Activated T-helper 17 cell treated with anti-CD3 and anti-CD28 coated beads, Interleukin-2, amount 50 U/mL, for 72 hours (primary cell): Measurements from ENCODE around the gene JAZF1. TPM values are rescaled to one million over a fixed set of nuclear protein-coding genes. Genes with fewer than 3 reads are reported as not detected.
A peak's percentile ranks its signal among the peaks of the same experiment; 100 is the strongest.

Experiments
- ATAC-seq: fragments of 150-1000 bp; cut with Tn5 transposase; replicated peaks from 2 replicates; pipeline ENCODE4 v1.10.0; 2021; ENCODE audit warnings: mild to moderate bottlenecking, moderate library complexity
- H3K27ac Mint-ChIP-seq: one replicate; pipeline ENCODE4 v1.8.0; 2022; ENCODE audit warnings: mixed read lengths
- H3K27me3 Mint-ChIP-seq: one replicate; pipeline ENCODE4 v1.8.0; 2022; ENCODE audit warnings: mixed read lengths
- H3K36me3 Mint-ChIP-seq: one replicate; pipeline ENCODE4 v1.8.0; 2022; ENCODE audit warnings: low read depth, mild to moderate bottlenecking, mixed read lengths
- H3K4me1 Mint-ChIP-seq: one replicate; pipeline ENCODE4 v1.8.0; 2022; ENCODE audit warnings: mixed read lengths
- H3K4me3 Mint-ChIP-seq: one replicate; pipeline ENCODE4 v1.8.0; 2022; ENCODE audit warnings: mild to moderate bottlenecking, mixed read lengths
- H3K9me3 Mint-ChIP-seq: one replicate; pipeline ENCODE4 v1.8.0; 2022; ENCODE audit warnings: mixed read lengths
- total RNA-seq, 2 donors: library from RNA; stranded (reverse); gene quantifications; one replicate each; pipeline ENCODE4 v1.2.3, GENCODE V29; 2022

Gene JAZF1
- total RNA-seq, 2 donors from 2014 or later = 5.6 to 5.7 TPM

DNA sequence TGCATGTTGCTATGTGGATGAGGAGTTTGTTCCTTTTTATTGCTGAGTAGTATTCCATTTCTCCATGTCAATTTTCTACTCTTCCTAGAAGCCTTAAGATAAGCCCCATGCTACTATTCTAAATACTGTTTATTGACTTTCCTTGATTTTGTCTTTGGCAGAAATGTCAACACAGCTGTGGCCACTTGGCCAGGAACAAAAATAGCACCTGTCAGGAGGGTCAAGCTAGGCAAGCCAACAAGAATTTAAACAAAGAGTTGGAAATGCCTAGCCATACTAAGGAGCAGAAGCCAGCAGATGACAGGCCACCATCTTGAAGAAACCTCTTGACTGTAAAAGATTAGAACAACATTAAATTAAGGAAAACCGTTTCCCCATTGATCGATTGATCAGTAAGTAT, 34.7 kb downstream of the JAZF1 start:
- Mint-ChIP-seq H3K27ac (no peak overlapping the region), H3K9me3 (no peaks in the 10 kb centered on the region), H3K27me3 (no peaks in the 10 kb centered on the region), H3K4me1 (peaks cover 9% of the 10 kb centered on the region), H3K4me3 (no peak overlapping the region), H3K36me3 (peaks cover 6% of the 10 kb centered on the region)
- no peak for ATAC-seq

DNA sequence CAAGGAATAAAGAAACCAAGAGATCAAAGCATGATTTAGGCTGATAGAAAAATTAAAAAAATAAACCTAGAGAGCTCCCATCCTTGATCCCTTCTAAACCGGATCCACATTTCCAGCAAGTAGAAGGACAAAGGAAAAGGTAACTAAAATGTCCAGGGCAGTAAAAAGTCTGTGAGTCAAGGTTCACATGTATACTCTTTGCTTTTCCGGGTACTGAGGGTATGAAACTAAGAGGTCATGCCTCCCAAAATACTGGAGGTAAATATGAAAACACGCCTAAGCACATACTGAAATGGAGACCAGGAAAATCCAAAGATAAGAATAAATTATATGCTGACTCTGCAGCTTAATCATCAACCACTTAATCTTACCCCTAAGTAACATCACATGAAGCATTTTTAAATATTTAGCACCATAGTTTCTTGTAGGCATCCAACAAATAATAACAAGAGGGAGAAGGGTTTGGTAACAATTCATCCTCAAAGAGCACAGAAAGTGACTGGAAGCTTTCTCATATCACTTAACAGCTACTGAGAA, 35.4 kb downstream of the JAZF1 start:
- Mint-ChIP-seq H3K27ac (no peak overlapping the region), H3K36me3 (peaks cover 5% of the 10 kb centered on the region), H3K4me3 (no peak overlapping the region), H3K4me1 (peaks cover 5% of the 10 kb centered on the region), H3K9me3 (no peaks in the 10 kb centered on the region), H3K27me3 (no peaks in the 10 kb centered on the region)
- ATAC-seq = no peak

DNA sequence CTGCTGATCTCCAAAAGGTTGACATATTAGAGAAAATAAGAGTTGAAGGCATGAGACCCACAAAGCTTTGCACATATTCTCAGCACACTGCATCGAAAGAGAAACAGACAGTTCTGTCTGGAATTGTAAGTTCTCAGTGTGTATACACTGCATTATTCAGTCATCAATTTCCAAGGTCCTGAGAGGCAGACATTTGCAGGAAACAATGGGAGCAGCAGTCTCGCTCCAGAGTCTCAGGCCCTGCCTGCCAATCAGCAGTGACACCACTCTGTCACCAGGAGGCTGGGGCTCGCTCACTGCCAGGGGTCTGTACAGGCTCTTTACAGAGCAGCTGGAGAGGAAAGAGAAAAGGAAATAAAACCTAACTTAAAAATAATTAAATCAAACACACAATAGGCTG, 36.3 kb downstream of the JAZF1 start:
- Mint-ChIP-seq H3K36me3 (no peaks in the 10 kb centered on the region), H3K27me3 (no peaks in the 10 kb centered on the region), H3K4me1 (no peaks in the 10 kb centered on the region), H3K9me3 (no peaks in the 10 kb centered on the region), H3K4me3 (no peak overlapping the region), H3K27ac (no peak overlapping the region)
- no peak for ATAC-seq

- Mint-ChIP-seq H3K27ac (no peak overlapping the region), H3K9me3 (no peaks in the 10 kb centered on the region), H3K27me3 (no peaks in the 10 kb centered on the region), H3K36me3 (no peaks in the 10 kb centered on the region), H3K4me3 (no peak overlapping the region), H3K4me1 (no peaks in the 10 kb centered on the region)
- peak; percentile 46 for ATAC-seq
These were observed 37.9 kb downstream of the JAZF1 start for GRCh38 chr7:28142650-28143049.

- Mint-ChIP-seq H3K4me3 (no peak overlapping the region), H3K36me3 (peaks cover 4% of the 10 kb centered on the region)
These were observed 39.6 kb downstream of the JAZF1 start for GRCh38 chr7:28140979-28141378.

DNA sequence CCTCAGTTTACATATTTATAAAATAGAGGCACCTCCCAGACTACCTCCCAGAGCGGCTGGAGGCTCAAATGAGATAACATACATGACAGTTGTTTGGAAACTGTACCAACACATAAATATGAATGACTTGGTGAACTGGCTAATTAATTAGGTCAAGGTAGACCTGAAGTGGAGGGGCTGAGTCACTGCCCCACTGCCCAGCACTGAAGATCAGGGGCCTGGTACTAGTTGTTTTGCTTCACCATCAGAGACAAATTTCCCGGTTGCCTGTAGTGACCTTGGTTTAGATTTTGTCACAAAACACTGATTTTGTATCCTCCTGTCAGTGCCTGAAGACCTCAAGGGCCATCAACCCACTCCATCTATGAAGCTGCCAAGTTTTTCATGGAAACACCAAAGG, 41.8 kb downstream of the JAZF1 start:
- Mint-ChIP-seq H3K27ac (no peak overlapping the region), H3K27me3 (no peaks in the 10 kb centered on the region), H3K9me3 (no peaks in the 10 kb centered on the region), H3K4me1 (peaks cover 13% of the 10 kb centered on the region), H3K4me3 (no peak overlapping the region), H3K36me3 (peaks cover 4% of the 10 kb centered on the region)
- no peak for ATAC-seq

More at GRCh38 chr7:28140979-28141378, 39.6 kb downstream of the JAZF1 start:
- Mint-ChIP-seq H3K9me3 (no peaks in the 10 kb centered on the region), H3K27me3 (no peaks in the 10 kb centered on the region), H3K4me1 (peaks cover 9% of the 10 kb centered on the region), H3K27ac (no peak overlapping the region)
- ATAC-seq = no peak

DNA sequence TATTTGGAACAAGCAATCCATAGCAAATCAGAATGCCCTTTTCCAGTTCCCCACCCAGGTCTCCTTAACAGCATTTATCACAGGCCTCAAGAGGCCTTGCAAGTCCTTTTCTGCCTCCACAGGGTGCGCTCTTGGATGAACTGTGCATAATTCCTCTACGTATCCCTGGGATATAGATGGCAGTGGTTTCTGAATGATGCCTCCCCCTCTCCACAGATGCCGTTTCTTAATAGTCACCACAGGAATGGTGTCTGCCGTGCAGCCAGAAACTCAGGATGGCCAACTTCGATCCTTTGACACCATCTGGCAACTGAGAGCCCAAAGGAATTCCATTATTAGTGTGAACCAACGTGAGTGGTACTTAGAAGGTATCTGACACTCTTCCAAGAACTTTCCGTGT, 43.1 kb downstream of the JAZF1 start:
- Mint-ChIP-seq H3K4me3 (no peak overlapping the region), H3K9me3 (no peaks in the 10 kb centered on the region), H3K27ac (no peak overlapping the region), H3K36me3 (peaks cover 4% of the 10 kb centered on the region), H3K4me1 (peaks cover 25% of the 10 kb centered on the region), H3K27me3 (no peaks in the 10 kb centered on the region)
- ATAC-seq = no peak

DNA sequence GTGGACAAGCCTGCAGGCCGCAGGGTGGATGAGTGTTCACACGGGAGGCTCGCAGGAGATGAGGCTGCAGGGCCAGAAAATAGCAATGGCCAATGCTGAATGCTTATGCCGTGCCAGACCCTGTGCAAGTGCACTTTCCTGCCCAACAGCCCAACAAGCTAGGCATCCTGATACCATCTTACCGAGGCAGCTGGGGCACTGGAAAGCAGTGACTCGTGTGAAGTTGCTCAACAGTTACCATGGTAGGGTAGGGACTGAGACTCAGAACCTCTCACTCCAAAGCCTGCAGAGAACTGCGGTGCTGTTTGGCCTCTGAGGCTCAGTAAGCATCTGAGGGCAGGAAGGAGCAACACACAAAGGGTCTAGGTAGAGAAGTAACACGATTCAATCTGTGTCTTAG, 43.7 kb downstream of the JAZF1 start:
- Mint-ChIP-seq H3K27me3 (no peaks in the 10 kb centered on the region), H3K4me3 (no peak overlapping the region), H3K4me1 (peaks cover 25% of the 10 kb centered on the region), H3K27ac (peak overlapping the region; percentile 87), H3K9me3 (no peaks in the 10 kb centered on the region), H3K36me3 (peaks cover 4% of the 10 kb centered on the region)
- peak; percentile 39 for ATAC-seq

DNA sequence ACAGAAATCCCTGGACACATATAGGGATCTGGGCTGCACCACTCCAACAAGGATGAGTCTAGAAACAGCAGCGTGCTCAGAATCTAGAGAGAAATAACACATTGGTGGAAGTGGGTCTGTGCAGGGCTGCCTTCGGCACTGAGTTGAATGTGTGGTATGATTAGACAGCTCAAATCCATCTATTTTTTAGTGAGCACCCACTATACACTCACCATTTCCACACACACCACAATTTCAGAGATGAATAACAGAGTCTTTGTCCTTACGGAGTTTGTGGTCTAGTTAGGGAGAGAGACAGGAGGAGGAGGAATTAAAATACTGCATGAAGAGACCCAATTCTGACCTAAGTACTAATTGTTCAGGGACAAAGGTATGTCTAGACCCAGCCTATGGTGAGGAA, 44.2 kb downstream of the JAZF1 start:
- Mint-ChIP-seq H3K36me3 (peaks cover 4% of the 10 kb centered on the region), H3K4me1 (peaks cover 25% of the 10 kb centered on the region), H3K27ac (peak overlapping the region; percentile 87), H3K4me3 (peak overlapping the region; percentile 35), H3K9me3 (no peaks in the 10 kb centered on the region), H3K27me3 (no peaks in the 10 kb centered on the region)
- peak; percentile 68 for ATAC-seq

- Mint-ChIP-seq H3K27me3 (no peaks in the 10 kb centered on the region), H3K36me3 (peaks cover 4% of the 10 kb centered on the region), H3K27ac (peak overlapping the region; percentile 87), H3K4me3 (peak overlapping the region; percentile 35), H3K9me3 (no peaks in the 10 kb centered on the region), H3K4me1 (peaks cover 25% of the 10 kb centered on the region)
- ATAC-seq = no peak
These were observed 44.8 kb downstream of the JAZF1 start for GRCh38 chr7:28135760-28136159.

DNA sequence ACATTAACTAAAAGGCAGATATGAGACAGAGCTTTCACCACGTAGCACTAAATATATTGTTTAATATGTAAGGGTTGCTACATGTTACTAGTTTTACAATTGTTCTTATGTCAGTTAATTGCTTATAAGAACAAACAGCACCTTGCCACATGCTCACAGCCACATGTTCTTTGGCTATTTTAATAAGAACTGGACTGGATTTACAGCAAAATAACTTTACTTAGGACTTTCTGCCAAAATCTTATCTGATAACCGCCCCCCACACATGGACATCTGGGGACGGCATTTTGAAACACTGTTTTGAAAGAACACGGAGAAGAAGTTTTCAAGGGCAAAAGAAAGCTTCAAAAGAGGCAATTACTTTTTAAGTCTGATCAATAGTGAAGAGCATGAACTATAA, 45.3 kb downstream of the JAZF1 start:
- Mint-ChIP-seq H3K36me3 (peaks cover 4% of the 10 kb centered on the region), H3K4me3 (no peak overlapping the region), H3K9me3 (no peaks in the 10 kb centered on the region), H3K27ac (no peak overlapping the region), H3K4me1 (peaks cover 25% of the 10 kb centered on the region), H3K27me3 (no peaks in the 10 kb centered on the region)
- ATAC-seq = no peak

- peaks cover 30% of the 10 kb centered on the region for H3K4me1 Mint-ChIP-seq
- no peak overlapping the region for H3K4me3 Mint-ChIP-seq
- no peaks in the 10 kb centered on the region for H3K27me3 Mint-ChIP-seq
- no peak for ATAC-seq
- peaks cover 4% of the 10 kb centered on the region for H3K36me3 Mint-ChIP-seq
- no peaks in the 10 kb centered on the region for H3K9me3 Mint-ChIP-seq
- H3K27ac Mint-ChIP-seq = peak overlapping the region; percentile 78
These were observed 46.7 kb downstream of the JAZF1 start for GRCh38 chr7:28133872-28134271.

DNA sequence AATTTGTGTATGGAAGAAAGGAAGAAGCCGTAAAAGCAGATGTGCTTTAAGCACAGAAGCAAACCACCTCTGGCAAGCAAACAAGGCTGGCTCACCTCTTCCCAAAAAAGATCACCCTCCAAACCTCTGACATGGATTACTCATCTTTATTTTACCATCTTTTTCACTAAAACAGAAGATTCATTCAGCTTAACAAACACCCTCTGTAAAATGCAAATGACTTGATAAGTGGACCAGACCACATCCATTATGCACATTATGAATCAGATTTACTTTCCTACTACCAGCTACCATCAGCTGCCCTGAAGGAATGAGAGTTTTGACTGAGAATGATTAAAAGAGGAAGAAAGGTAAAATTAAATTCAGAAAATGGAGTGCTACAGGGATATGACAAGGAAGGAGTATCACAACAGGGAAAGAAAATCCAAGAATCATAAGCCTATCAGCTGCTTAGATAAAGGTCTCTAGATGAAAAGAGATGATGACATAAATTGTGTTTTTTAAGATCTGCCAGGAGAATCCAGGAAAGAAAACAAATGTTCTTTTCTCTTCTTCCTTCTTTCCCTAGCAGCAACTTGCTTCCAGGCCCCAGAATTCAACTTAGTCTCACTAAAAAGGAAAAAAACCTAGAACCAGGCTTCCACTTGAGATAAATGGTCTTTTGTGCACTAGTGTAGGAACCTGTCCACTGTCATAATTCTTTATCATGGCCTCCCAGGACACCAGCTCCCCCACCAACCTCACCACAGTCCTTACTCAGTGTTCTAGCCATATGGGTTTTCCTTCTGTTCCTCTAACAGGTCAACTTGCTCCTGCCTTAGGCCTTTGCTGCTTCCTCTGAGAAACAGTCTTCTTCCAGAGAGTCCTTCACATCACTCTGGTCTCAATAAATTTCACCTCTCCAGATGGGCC, 47.4 kb downstream of the JAZF1 start:
- Mint-ChIP-seq H3K4me3 (peak overlapping the region; percentile 1), H3K4me1 (peaks cover 30% of the 10 kb centered on the region), H3K27me3 (no peaks in the 10 kb centered on the region), H3K36me3 (peaks cover 4% of the 10 kb centered on the region), H3K27ac (peak overlapping the region; percentile 78), H3K9me3 (no peaks in the 10 kb centered on the region)
- ATAC-seq = peak; percentile 80

DNA sequence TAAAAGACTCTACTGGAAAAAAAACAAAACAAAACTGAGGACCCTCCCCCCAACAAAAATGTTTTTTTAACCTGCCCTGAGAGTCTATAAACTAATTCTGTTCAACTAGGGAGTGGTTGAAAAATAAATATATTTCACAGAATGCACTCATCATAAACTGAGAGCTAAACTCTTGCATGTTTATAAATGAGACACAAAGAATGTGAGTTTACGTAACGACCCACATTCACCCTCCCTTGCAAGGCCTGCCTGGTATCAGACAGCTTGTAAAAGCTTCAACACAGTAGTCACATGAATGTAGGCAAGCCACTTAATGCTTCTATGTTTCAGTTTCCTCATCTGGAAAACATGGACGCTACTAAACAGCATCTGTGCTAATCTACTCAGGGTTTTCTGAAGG, 50.3 kb downstream of the JAZF1 start:
- no peaks in the 10 kb centered on the region for H3K36me3 Mint-ChIP-seq
- H3K4me1 Mint-ChIP-seq = peaks cover 35% of the 10 kb centered on the region
- H3K27ac Mint-ChIP-seq = peak overlapping the region; percentile 23
- no peaks in the 10 kb centered on the region for H3K27me3 Mint-ChIP-seq
- no peak for ATAC-seq
- no peaks in the 10 kb centered on the region for H3K9me3 Mint-ChIP-seq
- H3K4me3 Mint-ChIP-seq = no peak overlapping the region

DNA sequence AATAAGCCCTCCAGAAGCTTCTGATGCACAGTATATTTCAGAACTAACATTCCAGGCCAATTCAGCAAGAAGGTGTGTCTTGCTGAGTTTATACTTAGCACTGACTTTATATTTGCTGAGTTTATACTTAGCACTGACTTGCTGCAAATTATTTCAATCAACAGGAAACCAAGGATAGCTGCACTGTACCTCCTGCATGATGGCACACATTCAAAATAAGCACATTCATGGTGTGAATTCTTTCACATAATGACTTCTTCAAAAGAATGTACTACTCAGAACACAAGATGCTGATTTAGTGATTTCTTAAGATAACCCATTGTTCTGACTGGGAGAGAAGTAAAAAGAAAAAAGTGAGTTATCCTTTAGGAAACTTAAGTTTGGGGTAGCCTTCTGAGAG, 52.0 kb downstream of the JAZF1 start:
- no peaks in the 10 kb centered on the region for H3K27me3 Mint-ChIP-seq
- peaks cover 35% of the 10 kb centered on the region for H3K4me1 Mint-ChIP-seq
- no peaks in the 10 kb centered on the region for H3K36me3 Mint-ChIP-seq
- H3K27ac Mint-ChIP-seq = peak overlapping the region; percentile 31
- no peaks in the 10 kb centered on the region for H3K9me3 Mint-ChIP-seq
- H3K4me3 Mint-ChIP-seq = no peak overlapping the region
- ATAC-seq = peak; percentile 30
